ENCODE results near the gene USP50. TPM values are rescaled to one million over a fixed set of nuclear protein-coding genes. Genes with fewer than 3 reads are reported as not detected.

The USP50 gene
- total RNA-seq, 1 experiment from 2014 or later: 0.57 TPM

DNA sequence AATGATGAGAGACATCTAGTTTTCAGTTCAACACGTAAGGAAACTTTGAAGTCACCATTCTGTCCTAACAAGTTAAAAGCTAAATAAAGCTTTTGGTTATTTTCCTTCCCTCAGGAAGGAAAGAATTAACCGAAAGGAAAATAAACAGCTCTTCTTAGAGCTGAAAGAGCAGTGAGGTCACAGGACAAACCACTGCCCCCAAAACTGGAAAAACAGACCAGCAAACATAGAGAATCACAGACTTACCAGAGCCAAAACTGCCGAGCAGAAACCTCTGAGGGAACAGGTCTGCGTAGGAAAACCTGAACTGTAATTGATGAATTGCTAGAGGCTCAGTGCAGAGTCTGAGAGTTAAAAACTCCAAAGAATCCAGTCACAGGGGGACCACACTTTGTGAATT lies 14.7 kb downstream of the USP50 start:
- no peak for DNase-seq
- intact Hi-C loops (cut with micrococcal nuclease; ENCODE audit: unreplicated experiment): no loop called here
- no peak overlapping the region for H3K4me3 ChIP-seq (ENCODE audit: low read depth, low read length)
- Mint-ChIP-seq H3K4me3 (ENCODE audit: unreplicated experiment) (no peak overlapping the region), H3K4me1 (ENCODE audit: low read depth, unreplicated experiment) (no peaks in the 10 kb centered on the region), H3K27ac (ENCODE audit: unreplicated experiment) (no peak overlapping the region), H3K36me3 (ENCODE audit: insufficient read depth, unreplicated experiment) (no peaks in the 10 kb centered on the region), H3K9me3 (ENCODE audit: unreplicated experiment) (no peaks in the 10 kb centered on the region), H3K27me3 (ENCODE audit: insufficient read depth, unreplicated experiment) (no peaks in the 10 kb centered on the region)
- ChIA-PET POLR2A (no interaction called here), CTCF (no interaction called here)
- H3K27me3 ChIP-seq (replicated peaks; ENCODE audit: control insufficient read depth, insufficient read depth, low read length): no peaks in the 10 kb centered on the region
- H3K36me3 ChIP-seq (ENCODE audit: control insufficient read depth, insufficient read depth, low read length): no peaks in the 10 kb centered on the region
- no peaks in the 10 kb centered on the region for H3K4me1 ChIP-seq
- TF ChIP-seq, protein P1, sequence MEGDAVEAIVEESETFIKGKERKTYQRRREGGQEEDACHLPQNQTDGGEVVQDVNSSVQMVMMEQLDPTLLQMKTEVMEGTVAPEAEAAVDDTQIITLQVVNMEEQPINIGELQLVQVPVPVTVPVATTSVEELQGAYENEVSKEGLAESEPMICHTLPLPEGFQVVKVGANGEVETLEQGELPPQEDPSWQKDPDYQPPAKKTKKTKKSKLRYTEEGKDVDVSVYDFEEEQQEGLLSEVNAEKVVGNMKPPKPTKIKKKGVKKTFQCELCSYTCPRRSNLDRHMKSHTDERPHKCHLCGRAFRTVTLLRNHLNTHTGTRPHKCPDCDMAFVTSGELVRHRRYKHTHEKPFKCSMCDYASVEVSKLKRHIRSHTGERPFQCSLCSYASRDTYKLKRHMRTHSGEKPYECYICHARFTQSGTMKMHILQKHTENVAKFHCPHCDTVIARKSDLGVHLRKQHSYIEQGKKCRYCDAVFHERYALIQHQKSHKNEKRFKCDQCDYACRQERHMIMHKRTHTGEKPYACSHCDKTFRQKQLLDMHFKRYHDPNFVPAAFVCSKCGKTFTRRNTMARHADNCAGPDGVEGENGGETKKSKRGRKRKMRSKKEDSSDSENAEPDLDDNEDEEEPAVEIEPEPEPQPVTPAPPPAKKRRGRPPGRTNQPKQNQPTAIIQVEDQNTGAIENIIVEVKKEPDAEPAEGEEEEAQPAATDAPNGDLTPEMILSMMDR (IDR thresholded peaks at IDR 0.05; ENCODE audit: insufficient read depth in 1 of 2, low read depth in 1 of 2, low read length in 1 of 2, severe bottlenecking in 1 of 2, unreplicated experiment in 1 of 2): no peak
- H3K9me3 ChIP-seq: no peaks in the 10 kb centered on the region
- BruUV-seq (replicated peaks): no TSS peak

DNA sequence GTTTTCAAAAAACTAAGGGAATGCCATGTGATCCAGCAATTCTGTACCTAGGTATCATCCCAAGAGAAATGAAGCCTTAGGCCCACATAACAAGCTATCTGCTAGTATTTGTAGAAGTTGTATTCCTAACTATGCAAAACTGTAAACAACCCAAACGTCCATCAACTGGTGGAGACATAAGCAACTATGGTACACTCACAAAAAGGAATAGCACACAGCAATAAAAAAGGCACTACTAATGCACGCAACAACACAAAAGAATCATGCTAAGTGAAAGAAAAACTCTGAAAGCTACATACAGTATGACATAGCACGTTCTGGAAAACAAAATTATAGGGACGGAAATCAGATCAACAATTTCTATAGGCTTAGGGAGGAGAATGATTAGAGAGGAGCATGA lies 15.3 kb downstream of the USP50 start:
- H3K36me3 Mint-ChIP-seq (ENCODE audit: insufficient read depth, unreplicated experiment): no peaks in the 10 kb centered on the region

DNA sequence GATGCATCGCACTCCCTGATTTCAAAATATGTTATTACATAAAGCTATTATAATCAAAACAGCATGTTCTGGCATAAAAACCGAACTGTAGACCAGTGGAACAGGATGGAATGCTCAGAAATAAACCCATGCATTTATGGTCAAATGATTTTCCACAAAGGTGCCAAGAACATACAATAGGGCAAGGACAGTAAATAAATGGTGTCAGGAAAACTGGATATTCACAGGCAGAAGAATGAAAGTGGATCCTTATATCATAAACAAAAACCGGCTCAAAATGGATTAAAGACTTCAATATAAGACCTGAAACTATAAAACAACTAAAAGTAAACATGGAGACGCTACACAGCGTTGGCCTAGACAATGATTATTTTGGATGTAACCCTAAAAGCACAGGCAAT lies 22.6 kb downstream of the USP50 start:
- no peaks in the 10 kb centered on the region for H3K27me3 ChIP-seq (replicated peaks; ENCODE audit: control insufficient read depth, insufficient read depth, low read length)
- H3K4me3 ChIP-seq (ENCODE audit: low read depth, low read length): no peak overlapping the region
- Mint-ChIP-seq H3K27me3 (ENCODE audit: insufficient read depth, unreplicated experiment) (no peaks in the 10 kb centered on the region), H3K4me3 (ENCODE audit: unreplicated experiment) (no peak overlapping the region), H3K27ac (ENCODE audit: unreplicated experiment) (no peak overlapping the region), H3K36me3 (ENCODE audit: insufficient read depth, unreplicated experiment) (no peaks in the 10 kb centered on the region), H3K9me3 (ENCODE audit: unreplicated experiment) (no peaks in the 10 kb centered on the region), H3K4me1 (ENCODE audit: low read depth, unreplicated experiment) (no peaks in the 10 kb centered on the region)
- H3K9me3 ChIP-seq: no peaks in the 10 kb centered on the region
- intact Hi-C loops (cut with micrococcal nuclease; ENCODE audit: unreplicated experiment): no loop called here
- no peak for DNase-seq
- H3K4me1 ChIP-seq: no peaks in the 10 kb centered on the region
- POLR2A ChIA-PET: no interaction called here
- CTCF ChIA-PET: no interaction called here
- TF ChIP-seq, protein P1 (IDR thresholded peaks at IDR 0.05; ENCODE audit: insufficient read depth in 1 of 2, low read depth in 1 of 2, low read length in 1 of 2, severe bottlenecking in 1 of 2, unreplicated experiment in 1 of 2): no peak
- H3K36me3 ChIP-seq (ENCODE audit: control insufficient read depth, insufficient read depth, low read length): no peaks in the 10 kb centered on the region
- BruUV-seq (replicated peaks): no TSS peak

More for the DNA sequence above, 15.3 kb downstream of the USP50 start:
- H3K9me3 ChIP-seq: no peaks in the 10 kb centered on the region
- H3K4me1 ChIP-seq: no peaks in the 10 kb centered on the region
- H3K4me1 Mint-ChIP-seq (ENCODE audit: low read depth, unreplicated experiment): no peaks in the 10 kb centered on the region
- TF ChIP-seq, protein P1 (IDR thresholded peaks at IDR 0.05; ENCODE audit: insufficient read depth in 1 of 2, low read depth in 1 of 2, low read length in 1 of 2, severe bottlenecking in 1 of 2, unreplicated experiment in 1 of 2): no peak
- no TSS peak for BruUV-seq (replicated peaks)
- no peak overlapping the region for H3K4me3 ChIP-seq (ENCODE audit: low read depth, low read length)
- intact Hi-C loops (cut with micrococcal nuclease; ENCODE audit: unreplicated experiment): no loop called here
- no peaks in the 10 kb centered on the region for H3K36me3 ChIP-seq (ENCODE audit: control insufficient read depth, insufficient read depth, low read length)
- H3K9me3 Mint-ChIP-seq (ENCODE audit: unreplicated experiment): no peaks in the 10 kb centered on the region
- H3K27me3 ChIP-seq (replicated peaks; ENCODE audit: control insufficient read depth, insufficient read depth, low read length): no peaks in the 10 kb centered on the region
- H3K27me3 Mint-ChIP-seq (ENCODE audit: insufficient read depth, unreplicated experiment): no peaks in the 10 kb centered on the region
- no peak overlapping the region for H3K4me3 Mint-ChIP-seq (ENCODE audit: unreplicated experiment)
- POLR2A ChIA-PET: no interaction called here
- CTCF ChIA-PET: no interaction called here
- DNase-seq: no peak
- H3K27ac Mint-ChIP-seq (ENCODE audit: unreplicated experiment): no peak overlapping the region

Data from Caco-2 (cell line).